HepG2 (cell line): ENCODE data around the gene COG4. TPM values are rescaled to one million over a fixed set of nuclear protein-coding genes. Genes with fewer than 3 reads are reported as not detected.

Source experiments
- ARNTL ChIP-seq: sonication (generic); formaldehyde crosslinking; IDR thresholded peaks from 2 replicates; pipeline ENCODE4 v1.4.0; 2020; ENCODE audit warnings: mild to moderate bottlenecking, missing genetic modification reagents
- CREB1 ChIP-seq, 2 experiments: fragments of 450-650 bp in 1 of 2; IDR thresholded peaks; 2 replicates each; pipeline ENCODE4 v1.6.1; 2016 to 2017; ENCODE audit warnings: control low read depth in 1 of 2, mild to moderate bottlenecking in 1 of 2, missing compliant biosample characterization in 1 of 2, missing genetic modification characterization in 1 of 2
- DBP ChIP-seq: sonication (generic); formaldehyde crosslinking; IDR thresholded peaks from 2 replicates; pipeline ENCODE4 v1.4.0; 2020; ENCODE audit warnings: missing genetic modification reagents; ENCODE audit errors: not compliant biosample characterization
- DR1 ChIP-seq: sonication (generic); formaldehyde crosslinking; IDR thresholded peaks from 2 replicates; pipeline ENCODE4 v1.8.0; 2021; ENCODE audit warnings: mild to moderate bottlenecking, missing genetic modification reagents, inconsistent platforms
- ELF1 ChIP-seq: sonication (generic); formaldehyde crosslinking; IDR thresholded peaks from 2 replicates; pipeline ENCODE4 v1.4.0; 2020; ENCODE audit warnings: missing genetic modification reagents
- FLYWCH1 ChIP-seq: sonication (generic); formaldehyde crosslinking; IDR thresholded peaks from 2 replicates; pipeline ENCODE4 v1.8.1; 2023; ENCODE audit warnings: mild to moderate bottlenecking, missing genetic modification reagents
- FOXA3 ChIP-seq: IDR thresholded peaks from 2 replicates; pipeline ENCODE4 v1.6.1; 2016; ENCODE audit warnings: missing genetic modification reagents, missing compliant biosample characterization
- NCOA5 ChIP-seq: sonication (generic); formaldehyde crosslinking; IDR thresholded peaks from 2 replicates; pipeline ENCODE4 v1.4.0; 2020; ENCODE audit warnings: missing genetic modification reagents
- NR2F2 ChIP-seq: IDR thresholded peaks from 2 replicates; pipeline ENCODE4 v1.6.1; 2012; ENCODE audit warnings: low read depth, inconsistent platforms, borderline replicate concordance
- RORA ChIP-seq: sonication (generic); formaldehyde crosslinking; IDR thresholded peaks from 2 replicates; pipeline ENCODE4 v1.5.0; 2020; ENCODE audit warnings: mild to moderate bottlenecking, missing genetic modification reagents, moderate library complexity
- ZBTB2 ChIP-seq: sonication (generic); formaldehyde crosslinking; IDR thresholded peaks from 2 replicates; pipeline ENCODE4 v1.8.0; 2022; ENCODE audit warnings: low read depth, missing genetic modification reagents
- ZFP1 ChIP-seq: IDR thresholded peaks from 2 replicates; pipeline ENCODE4 v1.6.1; 2016
- ZNF800 ChIP-seq: sonication (generic); formaldehyde crosslinking; IDR thresholded peaks from 2 replicates; pipeline ENCODE4 v1.4.0; 2020; ENCODE audit warnings: missing genetic modification reagents
- polyA plus RNA-seq, 8 experiments: library from polyadenylated mRNA; depleted of rRNA in 3 of 8; stranded (reverse) in 7 of 8; unstranded in 1 of 8; fragments of >200 nt; fragmentation: Illumina TruSeq in 4 of 8; extraction: Trizol in 4 of 8; gene quantifications; 2 replicates each; pipeline versions ENCODE4 v1.2.1 to v1.2.3, GENCODE V29; 2011 to 2016; ENCODE audit warnings: low read depth in 4 of 8, missing spikeins in 1 of 8, mixed read lengths in 1 of 8; ENCODE audit not compliant: insufficient read depth in 1 of 8
- total RNA-seq, 5 experiments: library from RNA; depleted of rRNA; stranded (reverse); fragments of >200 nt; fragmentation: Illumina TruSeq; extraction: Trizol; gene quantifications; 2 replicates each; pipeline ENCODE4 v1.2.3, GENCODE V29; 2016; ENCODE audit warnings: low read depth in 1 of 5
- TF ChIP-seq, protein P1 (sequence below), 2 experiments: fragments of 450-650 bp in 1 of 2; sonication (generic) in 1 of 2; formaldehyde crosslinking in 1 of 2; IDR thresholded peaks; 2 replicates each; pipeline versions ENCODE4 v1.6.1 to v1.8.0; 2016 to 2022; ENCODE audit warnings: antibody characterized with exemption in 1 of 2, mild to moderate bottlenecking in 1 of 2, missing genetic modification reagents in 1 of 2

The COG4 gene
- total and polyA plus RNA-seq, 2 of the 13 experiments (the other 11 are each of a cell fraction or from before 2014, with no cell fraction given), result 51.1 to 73.8 TPM

- TF ChIP-seq, protein P1, sequence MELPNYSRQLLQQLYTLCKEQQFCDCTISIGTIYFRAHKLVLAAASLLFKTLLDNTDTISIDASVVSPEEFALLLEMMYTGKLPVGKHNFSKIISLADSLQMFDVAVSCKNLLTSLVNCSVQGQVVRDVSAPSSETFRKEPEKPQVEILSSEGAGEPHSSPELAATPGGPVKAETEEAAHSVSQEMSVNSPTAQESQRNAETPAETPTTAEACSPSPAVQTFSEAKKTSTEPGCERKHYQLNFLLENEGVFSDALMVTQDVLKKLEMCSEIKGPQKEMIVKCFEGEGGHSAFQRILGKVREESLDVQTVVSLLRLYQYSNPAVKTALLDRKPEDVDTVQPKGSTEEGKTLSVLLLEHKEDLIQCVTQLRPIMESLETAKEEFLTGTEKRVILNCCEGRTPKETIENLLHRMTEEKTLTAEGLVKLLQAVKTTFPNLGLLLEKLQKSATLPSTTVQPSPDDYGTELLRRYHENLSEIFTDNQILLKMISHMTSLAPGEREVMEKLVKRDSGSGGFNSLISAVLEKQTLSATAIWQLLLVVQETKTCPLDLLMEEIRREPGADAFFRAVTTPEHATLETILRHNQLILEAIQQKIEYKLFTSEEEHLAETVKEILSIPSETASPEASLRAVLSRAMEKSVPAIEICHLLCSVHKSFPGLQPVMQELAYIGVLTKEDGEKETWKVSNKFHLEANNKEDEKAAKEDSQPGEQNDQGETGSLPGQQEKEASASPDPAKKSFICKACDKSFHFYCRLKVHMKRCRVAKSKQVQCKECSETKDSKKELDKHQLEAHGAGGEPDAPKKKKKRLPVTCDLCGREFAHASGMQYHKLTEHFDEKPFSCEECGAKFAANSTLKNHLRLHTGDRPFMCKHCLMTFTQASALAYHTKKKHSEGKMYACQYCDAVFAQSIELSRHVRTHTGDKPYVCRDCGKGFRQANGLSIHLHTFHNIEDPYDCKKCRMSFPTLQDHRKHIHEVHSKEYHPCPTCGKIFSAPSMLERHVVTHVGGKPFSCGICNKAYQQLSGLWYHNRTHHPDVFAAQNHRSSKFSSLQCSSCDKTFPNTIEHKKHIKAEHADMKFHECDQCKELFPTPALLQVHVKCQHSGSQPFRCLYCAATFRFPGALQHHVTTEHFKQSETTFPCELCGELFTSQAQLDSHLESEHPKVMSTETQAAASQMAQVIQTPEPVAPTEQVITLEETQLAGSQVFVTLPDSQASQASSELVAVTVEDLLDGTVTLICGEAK (IDR thresholded peaks at IDR 0.05), result no peak
- TF ChIP-seq, protein P1 (CRISPR knock-in tag; IDR thresholded peaks at IDR 0.05), result peak; percentile 47; the same call in 1 of the 2 replicates
- TF ChIP-seq ARNTL (CRISPR knock-in tag) (peak; percentile 57), FOXA3 (CRISPR knock-in tag) (peak; percentile 43; the same call in 1 of the 2 replicates), ZBTB2 (peak; percentile 92), ZFP1 (CRISPR knock-in tag) (peak; percentile 82; the same call in 1 of the 2 replicates), DR1 (CRISPR knock-in tag) (0 out of 2 replicates have a peak, but pooled peaks have one; percentile 35), DBP (CRISPR knock-in tag) (no peak), ZNF800 (0 out of 2 replicates have a peak, but pooled peaks have one; percentile 65), FLYWCH1 (CRISPR knock-in tag) (no peak), CREB1 (IDR thresholded peaks at IDR 0.05) (peak; percentile 81), CREB1 (CRISPR knock-in tag; IDR thresholded peaks at IDR 0.05) (peak; percentile 87), RORA (no peak), ELF1 (CRISPR knock-in tag) (peak; percentile 82), NR2F2 (peak; percentile 30; the same call in 1 of the 2 replicates), NCOA5 (CRISPR knock-in tag) (no peak)
These were observed 84.1 kb downstream of the COG4 start, which contains the start of gene ST3GAL2 (continued) for GRCh38 chr16:70438969-70439862.
